ENCODE data around the gene MTHFSD. TPM values are rescaled to one million over a fixed set of nuclear protein-coding genes. Genes with fewer than 3 reads are reported as not detected.

MTHFSD gene
- total and polyA plus RNA-seq, 2 donors (not counting 3 experiments of a cell fraction or from before 2014, with no cell fraction given) = 16.7 to 21.1 TPM

DNA sequence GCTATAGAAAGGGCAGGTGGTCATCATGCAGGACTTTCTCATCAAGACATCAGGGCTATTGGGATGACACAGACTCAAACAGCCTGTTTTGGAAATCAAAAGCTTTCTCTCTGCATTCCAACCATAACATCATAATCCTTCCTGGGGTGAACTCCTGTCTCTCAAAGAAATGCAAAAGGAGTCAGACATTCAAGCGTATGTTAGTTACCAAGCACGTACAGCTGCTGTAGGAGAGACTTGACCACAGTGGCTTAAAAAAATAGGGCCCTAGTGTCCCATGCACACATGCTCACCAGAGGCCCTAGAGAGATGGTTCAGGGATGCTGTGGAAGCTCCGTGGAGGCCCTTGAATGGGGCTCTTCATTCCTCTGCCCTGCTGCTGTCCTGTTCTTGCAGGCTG, 69.3 kb downstream of the MTHFSD start:
- H3K27ac ChIP-seq (ENCODE audit: insufficient read depth, low read depth, low read length) = no peak overlapping the region
- no peak overlapping the region for H2AFZ ChIP-seq (ENCODE audit: low read depth, low read length)
- H3K9me3 ChIP-seq (replicated peaks; ENCODE audit: control insufficient read depth, insufficient read depth, low read length) = no peaks in the 10 kb centered on the region
- H3K27me3 ChIP-seq (ENCODE audit: control insufficient read depth in 2 of 2, insufficient read depth in 2 of 2, low read length in 2 of 2) = peaks cover 12 to 25% of the 10 kb centered on the region in 2 experiments
- dilution Hi-C loops (cut with MboI; ENCODE audit: extremely low pct_ligation_motif_present, low sequenced_read_pairs) (no loop called here), intact Hi-C loops (cut with micrococcal nuclease) (no loop called here)
- FAIRE-seq = no peak
- no peak overlapping the region for H3K4me3 ChIP-seq (replicated peaks in 1 of 3; ENCODE audit: insufficient read depth in 1 of 3, low read depth in 1 of 3, low read length in 3 of 3)
- no peaks in the 10 kb centered on the region for H4K20me1 ChIP-seq (replicated peaks; ENCODE audit: control insufficient read depth, extremely low read depth, insufficient read depth, low read length)
- no peaks in the 10 kb centered on the region for H3K4me1 ChIP-seq (ENCODE audit: control insufficient read depth, extremely low read depth, insufficient read depth, low read length)
- no peaks in the 10 kb centered on the region for H3K79me2 ChIP-seq (ENCODE audit: control insufficient read depth, insufficient read depth, low read length)
- no peak overlapping the region for H3K9ac ChIP-seq (replicated peaks; ENCODE audit: extremely low read depth, insufficient read depth, low read length)
- DNase-seq (ENCODE audit: low read depth, low spot score) = no peak
- H3K36me3 ChIP-seq (ENCODE audit: control insufficient read depth in 2 of 2, extremely low read depth in 1 of 2, insufficient read depth in 2 of 2, low read length in 2 of 2) = no peaks in the 10 kb centered on the region
- no peak overlapping the region for H3K4me2 ChIP-seq (ENCODE audit: insufficient read depth, low read length)
- POLR2A ChIA-PET = no interaction called here
- CTCF ChIA-PET = no interaction called here
- H3K9me1 ChIP-seq (replicated peaks; ENCODE audit: control insufficient read depth, extremely low read depth, insufficient read depth, low read length) = no peaks in the 10 kb centered on the region
- BruUV-seq (replicated peaks) = no TSS peak
- TF ChIP-seq FOS (IDR thresholded peaks at IDR 0.05; ENCODE audit: borderline replicate concordance, insufficient read depth, low read length) = no peak
- TF ChIP-seq POLR2AphosphoS5 (IDR thresholded peaks at IDR 0.05; ENCODE audit: insufficient read depth, low read depth, low read length) = no peak
- TF ChIP-seq JUN (IDR thresholded peaks at IDR 0.05; ENCODE audit: borderline replicate concordance, insufficient read depth, insufficient read length, low read depth) = no peak
- no peak for TF ChIP-seq EZH2 (IDR thresholded peaks at IDR 0.05; ENCODE audit: borderline replicate concordance, low read depth, low read length, severe bottlenecking)

GRCh38 chr16:86484240-86484639, 70.8 kb downstream of the MTHFSD start:
- no TSS peak for BruUV-seq (replicated peaks)
- H3K27ac ChIP-seq (ENCODE audit: insufficient read depth, low read depth, low read length) = no peak overlapping the region
- TF ChIP-seq MAX (IDR thresholded peaks at IDR 0.05; ENCODE audit: insufficient read depth, insufficient read length) = no peak
- TF ChIP-seq FOS (IDR thresholded peaks at IDR 0.05; ENCODE audit: borderline replicate concordance, insufficient read depth, low read length) = no peak
- TF ChIP-seq EZH2 (IDR thresholded peaks at IDR 0.05; ENCODE audit: borderline replicate concordance, low read depth, low read length, severe bottlenecking) = no peak
- TF ChIP-seq MYC (IDR thresholded peaks at IDR 0.05; ENCODE audit: low read depth, low read length) = no peak
- TF ChIP-seq GATA2 (IDR thresholded peaks at IDR 0.05; ENCODE audit: insufficient read depth, insufficient read length, low read depth, low read length) = no peak
- TF ChIP-seq POLR2AphosphoS5 (IDR thresholded peaks at IDR 0.05; ENCODE audit: insufficient read depth, low read depth, low read length) = no peak
- TF ChIP-seq POLR2A (IDR thresholded peaks at IDR 0.05; ENCODE audit: low read depth, low read length) = no peak
- TF ChIP-seq JUN (IDR thresholded peaks at IDR 0.05; ENCODE audit: borderline replicate concordance, insufficient read depth, insufficient read length, low read depth) = no peak
- TF ChIP-seq CTCF (IDR thresholded peaks at IDR 0.05; ENCODE audit: extremely low read depth in 1 of 2, insufficient read depth in 1 of 2, low read depth in 1 of 2, low read length in 2 of 2) = no peak

More at GRCh38 chr16:86484240-86484639, 70.8 kb downstream of the MTHFSD start:
- no peaks in the 10 kb centered on the region for H3K9me1 ChIP-seq (replicated peaks; ENCODE audit: control insufficient read depth, extremely low read depth, insufficient read depth, low read length)
- no peaks in the 10 kb centered on the region for H3K79me2 ChIP-seq (ENCODE audit: control insufficient read depth, insufficient read depth, low read length)
- FAIRE-seq (no peak), DNase-seq (ENCODE audit: low read depth, low spot score) (no peak)
- H3K4me1 ChIP-seq (ENCODE audit: control insufficient read depth, extremely low read depth, insufficient read depth, low read length) = no peaks in the 10 kb centered on the region
- ChIA-PET POLR2A (no interaction called here), CTCF (no interaction called here)
- no peak overlapping the region for H3K4me2 ChIP-seq (ENCODE audit: insufficient read depth, low read length)
- no peaks in the 10 kb centered on the region for H3K9me3 ChIP-seq (replicated peaks; ENCODE audit: control insufficient read depth, insufficient read depth, low read length)
- intact Hi-C loops (cut with micrococcal nuclease) = no loop called here
- no peak overlapping the region for H3K4me3 ChIP-seq (replicated peaks in 1 of 3; ENCODE audit: insufficient read depth in 1 of 3, low read depth in 1 of 3, low read length in 3 of 3)
- H3K9ac ChIP-seq (replicated peaks; ENCODE audit: extremely low read depth, insufficient read depth, low read length) = no peak overlapping the region
- no peak overlapping the region for H2AFZ ChIP-seq (ENCODE audit: low read depth, low read length)
- no peaks in the 10 kb centered on the region for H3K36me3 ChIP-seq (ENCODE audit: control insufficient read depth in 2 of 2, extremely low read depth in 1 of 2, insufficient read depth in 2 of 2, low read length in 2 of 2)
- no peaks in the 10 kb centered on the region for H4K20me1 ChIP-seq (replicated peaks; ENCODE audit: control insufficient read depth, extremely low read depth, insufficient read depth, low read length)
- dilution Hi-C loops (cut with MboI; ENCODE audit: extremely low pct_ligation_motif_present, low sequenced_read_pairs) = no loop called here
- peaks cover 2 to 16% of the 10 kb centered on the region in 2 experiments for H3K27me3 ChIP-seq (ENCODE audit: control insufficient read depth in 2 of 2, insufficient read depth in 2 of 2, low read length in 2 of 2)
